GM19025 (cell line): ENCODE measurements around the gene FAAP100.

Experiments
- ATAC-seq: cut with Tn5 transposase; IDR thresholded peaks from one replicate; pipeline ENCODE4 v1.9.1; 2021; ENCODE audit warnings: mild to moderate bottlenecking, low read depth, moderate library complexity; ENCODE audit not compliant: unreplicated experiment

The FAAP100 gene

GRCh38 chr17:81527591-81528383, 24.4 kb downstream of the FAAP100 start, which contains the start of gene FSCN2:
TSS of gene FSCN2 (plus strand) at chr17:81528377. CDS start at chr17:81528532, 155 bp downstream.
- no peak for ATAC-seq

- no peak for ATAC-seq
Measured at GRCh38 chr17:81526662-81527571, 25.2 kb downstream of the FAAP100 start.

- no peak for ATAC-seq
Measured at GRCh38 chr17:81524865-81525159, 27.3 kb downstream of the FAAP100 start.

GRCh38 chr17:81524039-81524864, 27.9 kb downstream of the FAAP100 start:
- no peak for ATAC-seq

DNA sequence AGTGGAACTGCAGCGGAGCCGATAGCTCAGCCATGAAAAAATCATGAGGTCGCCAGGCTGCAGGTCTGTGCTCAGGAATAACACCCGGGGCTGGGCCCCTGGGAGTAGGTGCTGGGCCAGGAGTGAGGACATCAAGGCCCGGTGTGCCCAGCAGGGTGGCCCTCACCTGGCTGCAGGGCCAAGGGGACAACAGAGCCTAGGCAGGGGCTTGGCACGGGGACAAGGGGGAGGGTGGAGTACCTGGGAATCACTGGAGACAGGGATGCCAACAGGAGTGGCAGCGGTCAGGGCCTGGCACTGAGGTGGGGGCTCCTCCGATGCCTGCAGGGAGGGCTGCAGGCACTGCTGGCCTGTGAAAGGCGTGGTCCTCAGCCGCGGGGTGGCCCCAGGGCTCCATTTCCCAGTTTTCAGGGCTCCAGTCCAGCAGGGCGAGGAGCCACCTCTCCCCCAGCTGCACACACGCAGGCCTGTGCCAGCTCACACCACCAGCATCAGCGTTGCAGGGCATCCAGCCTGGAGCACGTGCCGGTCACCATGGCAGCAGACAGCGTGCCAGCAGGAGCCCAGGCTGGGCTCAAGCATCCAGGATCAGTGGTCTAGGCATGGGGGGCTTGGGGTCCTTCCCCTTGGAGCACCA, 28.6 kb downstream of the FAAP100 start:
- ATAC-seq, result no peak

GRCh38 chr17:81522491-81523401, 29.4 kb downstream of the FAAP100 start:
- ATAC-seq, result no peak

DNA sequence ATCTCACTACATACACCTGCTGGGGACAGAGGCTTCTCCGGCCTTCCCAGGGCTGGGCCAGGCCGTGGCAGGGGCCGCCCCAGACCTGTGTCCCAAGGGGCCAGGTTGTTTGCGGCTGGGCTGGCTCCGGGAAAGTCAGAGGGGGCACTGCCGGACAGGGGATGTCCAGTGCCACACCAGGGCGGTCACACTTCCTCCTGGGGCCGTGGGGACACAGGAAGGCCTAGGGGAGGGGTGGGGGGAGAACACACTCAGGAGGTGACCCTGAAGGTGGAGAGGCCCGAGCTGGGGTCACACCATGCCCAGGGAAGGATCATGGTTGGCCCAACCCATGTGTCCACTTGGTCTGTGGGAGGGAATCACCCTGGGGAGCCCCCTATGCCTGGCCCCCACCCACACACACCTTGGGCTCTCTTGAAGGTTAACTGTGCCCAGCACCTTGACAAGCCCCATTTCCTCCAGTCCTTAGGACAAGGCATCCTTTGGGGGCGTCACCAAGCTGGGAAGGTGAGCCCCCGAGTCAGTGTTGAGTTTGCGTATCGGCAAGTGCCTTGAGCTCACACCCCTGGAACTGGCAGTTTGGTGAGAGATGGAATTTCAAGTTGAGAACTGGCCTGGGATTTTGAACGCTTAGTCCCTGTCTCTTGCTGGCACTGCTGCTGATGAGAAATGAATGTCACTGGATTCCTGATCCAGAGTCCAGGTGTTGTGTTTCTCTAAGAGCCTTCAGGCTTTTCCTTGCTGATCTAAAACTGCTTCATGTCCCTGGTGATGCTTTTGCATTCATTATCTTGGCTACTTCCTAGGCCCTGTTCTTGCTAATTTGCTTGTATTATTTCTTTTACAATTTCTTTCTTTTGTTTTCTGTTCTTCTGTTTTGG, 31.9 kb downstream of the FAAP100 start:
- no peak for ATAC-seq

DNA sequence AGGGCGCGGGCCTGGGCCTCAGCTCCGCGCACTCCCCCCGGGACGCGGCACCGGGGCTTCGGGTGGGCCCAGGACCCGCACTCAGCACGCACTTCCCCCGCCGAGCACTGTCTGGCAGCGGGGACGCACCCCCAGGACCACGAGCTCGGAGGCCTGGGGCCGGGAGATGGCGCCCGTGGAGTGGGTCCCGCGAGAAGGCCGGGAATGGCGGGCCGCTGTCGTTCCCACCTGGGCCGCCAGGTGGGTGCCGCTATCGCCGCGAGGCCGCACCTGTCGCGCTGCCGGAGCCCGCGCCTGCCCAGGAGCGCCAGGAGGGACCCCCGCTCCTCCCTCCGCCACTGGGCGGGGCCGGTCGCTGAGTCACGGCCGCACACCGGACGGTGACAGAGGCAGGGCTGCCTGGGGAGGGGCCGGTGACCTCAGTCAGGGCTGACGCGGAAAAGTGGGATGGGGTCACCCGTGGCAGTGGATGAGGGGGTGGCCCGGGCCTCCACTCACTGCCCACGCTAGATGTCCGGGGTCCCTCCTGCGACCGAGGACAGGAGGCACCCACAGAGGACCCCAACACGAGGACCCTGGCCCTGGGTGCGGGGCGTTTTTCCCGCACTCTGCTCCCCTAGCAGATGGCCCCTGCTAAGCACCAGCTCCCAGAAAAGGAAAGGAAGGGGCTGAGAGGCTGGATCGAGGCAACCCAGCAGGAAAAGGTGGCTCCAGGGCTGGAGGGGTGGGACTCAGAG, 32.7 kb downstream of the FAAP100 start:
- no peak for ATAC-seq

GRCh38 chr17:81518785-81519283, 33.3 kb downstream of the FAAP100 start:
- no peak for ATAC-seq

- no peak for ATAC-seq
Measured at GRCh38 chr17:81518113-81518784, 33.9 kb downstream of the FAAP100 start.

DNA sequence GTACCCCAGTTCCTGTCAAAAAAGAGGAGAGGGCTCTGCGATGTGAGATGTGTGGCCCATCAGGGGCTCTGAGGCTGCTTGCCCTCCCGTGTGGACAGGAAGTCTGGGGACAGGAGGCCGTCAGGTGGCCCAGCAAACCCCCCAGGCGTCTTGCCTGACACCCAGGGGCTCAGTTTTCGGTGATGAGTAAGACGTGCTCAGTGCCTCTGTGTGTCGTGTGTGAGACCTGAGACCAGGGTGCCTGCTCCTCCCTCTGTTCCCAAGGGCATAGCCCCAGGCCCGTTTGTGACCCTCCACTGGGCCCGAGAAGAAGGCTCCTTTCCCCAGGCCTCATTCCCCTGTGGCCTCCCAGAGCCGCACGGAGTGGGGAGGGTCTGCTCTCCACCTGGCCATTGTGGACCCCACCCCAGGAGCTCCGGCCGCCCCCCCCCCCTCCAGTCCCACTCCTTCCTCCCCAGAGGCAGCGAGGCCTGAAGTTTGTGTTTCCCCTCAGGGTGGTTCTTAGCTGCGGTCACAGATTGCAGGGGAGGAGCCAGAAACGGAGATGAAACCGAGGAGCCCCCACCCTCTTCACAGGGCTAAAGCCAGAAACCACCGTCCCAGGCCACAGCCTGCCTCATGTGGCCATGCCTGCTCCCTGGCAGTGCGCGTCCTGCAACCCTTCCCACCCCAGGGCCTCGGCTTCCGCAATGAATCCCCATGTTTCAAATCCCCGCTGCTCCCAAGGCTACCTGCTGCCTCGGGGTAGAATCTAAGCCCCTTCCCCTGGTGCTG, 34.6 kb downstream of the FAAP100 start:
- ATAC-seq, result no peak

DNA sequence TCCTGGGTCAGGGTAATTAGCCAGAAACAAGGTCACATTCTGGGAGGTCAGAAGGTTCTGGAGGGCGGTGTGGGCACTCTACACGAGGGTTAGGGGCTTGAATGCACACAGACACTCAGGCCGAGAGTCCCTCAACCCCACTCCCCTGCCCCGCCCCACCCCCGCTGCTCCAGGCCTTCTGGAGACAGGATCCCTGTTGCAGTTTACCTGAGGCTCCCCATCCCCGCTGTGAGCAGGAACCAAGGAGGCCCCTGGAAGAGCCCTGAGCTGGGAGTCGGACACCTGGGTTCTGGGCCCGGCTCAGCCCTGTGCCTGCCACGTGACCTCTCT, 35.2 kb downstream of the FAAP100 start:
- ATAC-seq, result no peak

DNA sequence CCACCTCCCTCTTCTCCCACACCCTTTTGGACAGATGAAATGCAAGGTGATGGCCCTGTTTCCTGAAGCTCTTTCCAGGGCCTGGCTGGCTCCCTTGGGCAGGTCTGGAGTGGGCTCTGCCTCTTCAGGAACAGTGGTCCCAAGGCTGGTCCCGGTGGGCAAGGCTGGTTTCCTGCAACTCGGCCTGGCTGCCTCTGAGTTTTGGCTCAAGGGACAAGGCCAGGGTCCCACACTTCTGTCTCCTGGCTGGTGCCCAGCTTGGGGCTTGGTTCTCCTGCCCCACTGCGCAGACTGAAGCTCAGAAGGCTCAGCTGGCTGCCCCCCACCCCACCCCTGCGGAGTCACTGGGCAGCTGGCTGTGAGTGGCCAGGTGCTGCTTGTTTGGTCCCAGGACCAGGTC, 35.7 kb downstream of the FAAP100 start:
- ATAC-seq, result no peak

DNA sequence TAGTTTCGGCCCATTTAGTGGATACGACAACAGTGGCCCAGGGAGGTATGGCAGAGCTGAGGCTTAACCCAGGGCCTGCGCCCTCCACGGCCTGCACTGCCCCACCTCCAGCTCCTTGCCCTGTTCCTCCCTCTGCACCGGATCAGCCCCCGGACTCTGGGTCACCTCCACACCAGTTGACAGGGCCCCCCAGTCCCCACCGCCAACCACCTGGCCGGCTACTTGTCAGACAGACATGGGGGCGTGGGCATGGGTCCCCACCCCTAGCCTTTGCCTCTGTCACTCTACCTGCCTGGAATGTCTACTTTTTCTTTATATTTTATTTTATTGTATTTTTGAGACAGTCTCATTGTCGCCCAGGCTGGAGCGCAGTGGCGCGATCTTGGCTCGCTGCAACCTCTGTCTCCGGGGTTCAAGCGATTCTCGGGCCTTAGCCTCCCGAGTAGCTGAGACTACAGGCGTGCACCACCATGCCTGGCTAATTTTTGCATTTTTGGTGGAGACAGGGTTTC, 36.6 kb downstream of the FAAP100 start:
- ATAC-seq, result no peak

DNA sequence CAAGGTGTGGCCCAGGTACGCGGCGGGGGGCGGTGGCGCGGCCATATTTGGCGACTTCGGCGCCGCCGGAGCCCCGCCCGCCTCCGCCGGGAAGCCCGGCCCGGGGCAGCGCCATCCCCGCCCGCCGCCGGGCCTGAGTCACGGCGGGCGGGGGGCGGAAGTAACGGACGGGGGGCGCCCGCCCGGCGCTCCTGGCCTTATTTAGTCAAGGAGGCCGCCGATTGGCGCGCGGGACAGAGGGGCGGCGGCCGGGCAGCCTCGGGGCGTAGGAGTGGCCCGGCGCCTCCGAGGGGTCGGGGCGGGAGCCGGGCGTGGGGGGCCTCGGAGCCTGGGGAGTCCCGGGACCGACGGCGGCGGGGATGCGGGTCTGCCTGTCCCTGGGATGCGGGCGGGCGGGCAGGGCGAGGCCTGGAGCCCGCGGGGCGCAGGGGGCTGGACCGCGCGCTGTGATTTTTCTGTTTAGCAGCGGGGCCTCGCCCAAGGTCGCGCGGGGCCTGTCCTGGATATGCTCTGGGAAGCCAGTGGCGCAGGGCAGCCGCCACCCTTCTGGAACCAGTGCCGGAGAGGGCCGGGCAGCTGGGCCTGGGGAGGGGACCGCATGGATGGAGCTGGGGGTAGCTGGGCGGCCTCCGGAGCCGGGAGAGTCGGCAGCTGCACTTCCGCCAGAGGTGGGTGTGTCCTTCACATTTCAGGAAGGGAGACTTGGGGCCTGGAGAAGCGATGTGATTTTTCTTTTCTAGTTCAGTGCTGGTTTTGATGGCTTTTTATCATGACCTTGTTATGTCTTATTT, 37.2 kb downstream of the FAAP100 start:
- ATAC-seq, result peak; percentile 13

GRCh38 chr17:81514489-81514738, 37.7 kb downstream of the FAAP100 start:
- no peak for ATAC-seq
